Endothelial cell of coronary artery (primary cell): ENCODE data around the gene GUF1. TPM values are rescaled to one million over a fixed set of nuclear protein-coding genes. Genes with fewer than 3 reads are reported as not detected.

Experiments
- total RNA-seq: library from RNA; depleted of rRNA; stranded (reverse); fragments of >200 nt; gene quantifications from 2 replicates; pipeline ENCODE4 v1.2.3, GENCODE V29; 2014

GUF1 gene, protein sequence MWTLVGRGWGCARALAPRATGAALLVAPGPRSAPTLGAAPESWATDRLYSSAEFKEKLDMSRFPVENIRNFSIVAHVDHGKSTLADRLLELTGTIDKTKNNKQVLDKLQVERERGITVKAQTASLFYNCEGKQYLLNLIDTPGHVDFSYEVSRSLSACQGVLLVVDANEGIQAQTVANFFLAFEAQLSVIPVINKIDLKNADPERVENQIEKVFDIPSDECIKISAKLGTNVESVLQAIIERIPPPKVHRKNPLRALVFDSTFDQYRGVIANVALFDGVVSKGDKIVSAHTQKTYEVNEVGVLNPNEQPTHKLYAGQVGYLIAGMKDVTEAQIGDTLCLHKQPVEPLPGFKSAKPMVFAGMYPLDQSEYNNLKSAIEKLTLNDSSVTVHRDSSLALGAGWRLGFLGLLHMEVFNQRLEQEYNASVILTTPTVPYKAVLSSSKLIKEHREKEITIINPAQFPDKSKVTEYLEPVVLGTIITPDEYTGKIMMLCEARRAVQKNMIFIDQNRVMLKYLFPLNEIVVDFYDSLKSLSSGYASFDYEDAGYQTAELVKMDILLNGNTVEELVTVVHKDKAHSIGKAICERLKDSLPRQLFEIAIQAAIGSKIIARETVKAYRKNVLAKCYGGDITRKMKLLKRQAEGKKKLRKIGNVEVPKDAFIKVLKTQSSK
- total RNA-seq, result 11.8 and 12.4 TPM in 2 replicates

DNA sequence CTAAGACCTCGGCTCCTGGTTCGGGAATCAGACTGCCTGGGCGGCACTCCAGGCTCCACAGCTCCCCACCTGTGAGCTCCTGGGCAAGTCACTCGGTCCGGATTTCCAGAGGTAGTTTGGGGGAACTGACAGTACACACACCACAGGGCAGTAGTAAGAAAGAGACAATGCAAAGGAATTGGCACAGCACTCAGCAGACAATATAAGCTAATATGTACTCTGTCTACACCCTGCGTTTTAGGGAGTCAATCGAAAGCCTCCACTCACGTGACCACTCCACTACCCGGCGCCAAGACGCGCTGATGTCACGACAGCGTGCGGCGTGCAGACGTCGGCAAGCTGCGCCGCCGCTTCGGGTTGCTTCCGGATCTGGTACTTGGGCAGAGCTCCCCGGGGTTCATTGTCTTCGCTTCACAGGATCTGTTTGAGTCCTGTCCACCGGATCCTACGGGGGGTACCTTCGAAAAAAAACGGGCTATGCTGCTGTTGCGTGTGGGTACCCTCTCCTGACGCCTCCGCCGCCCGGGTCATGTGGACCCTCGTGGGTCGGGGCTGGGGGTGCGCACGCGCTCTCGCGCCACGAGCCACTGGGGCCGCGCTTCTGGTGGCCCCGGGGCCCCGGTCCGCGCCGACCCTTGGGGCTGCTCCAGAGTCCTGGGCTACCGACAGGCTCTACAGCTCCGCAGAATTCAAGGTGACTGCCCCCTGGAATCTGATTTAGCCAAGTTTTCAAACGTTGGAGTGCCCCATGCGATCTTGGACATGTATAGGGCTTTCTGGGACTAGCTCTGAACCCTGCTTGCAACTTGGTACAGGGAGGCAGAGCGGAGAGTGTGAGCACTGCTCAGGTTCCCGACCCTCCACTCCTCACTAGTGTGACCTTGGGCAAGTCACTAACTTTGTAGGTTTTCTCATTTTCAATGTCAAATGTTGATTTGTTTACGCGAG lies at the start of gene GUF1:
Gene GUF1 (plus strand): TSS at position 327 of the 948 bp plus-strand sequence. CDS start 203 bp downstream, at position 530.

GRCh38 chr4:44651425-44651824 lies 26.8 kb upstream of the GUF1 start, which contains the start of gene YIPF7:
Gene YIPF7 (minus strand): TSS chr4:44651625. CDS start chr4:44650100, 1,525 bp downstream.

GRCh38 chr4:44726038-44726871 lies 48.0 kb downstream of the GUF1 start, which contains the start of gene GNPDA2:
Gene GNPDA2 (minus strand): TSS chr4:44726556. CDS start chr4:44722207, 4,349 bp downstream.

Other genes starting within 250 kb of the GUF1 start
- gene KCTD8, start 229.6 kb upstream of the GUF1 start, total RNA-seq, result under 0.01 TPM in 1 of 2 replicates, not detected in the other
- not detected in 2 replicates for gene YIPF7, start 26.8 kb upstream of the GUF1 start, total RNA-seq
- 16.8 and 18.4 TPM in 2 replicates for gene GNPDA2, start 48.1 kb downstream of the GUF1 start, total RNA-seq